Measurements from ENCODE around the gene COG1. TPM values are rescaled to one million over a fixed set of nuclear protein-coding genes. Genes with fewer than 3 reads are reported as not detected.

COG1 gene
- total RNA-seq, 1 donor from 2014 or later, result 50.4 TPM

- Mint-ChIP-seq H3K4me3 (no peak overlapping the region), H3K27ac (no peak overlapping the region), H3K4me1 (peaks cover 4% of the 10 kb centered on the region), H3K36me3 (peaks cover 59% of the 10 kb centered on the region), H3K27me3 (ENCODE audit: low read depth) (no peaks in the 10 kb centered on the region), H3K9me3 (no peaks in the 10 kb centered on the region)
- DNase-seq (ENCODE audit: low spot score in 2 of 2, unreplicated experiment in 2 of 2), result no peak
- TF ChIP-seq CTCF (IDR thresholded peaks at IDR 0.05; ENCODE audit: unreplicated experiment), result no peak
Observed at GRCh38 chr17:73199751-73200317, 7.0 kb downstream of the COG1 start.

- no peak overlapping the region for H3K4me3 Mint-ChIP-seq
- H3K4me1 Mint-ChIP-seq, result peaks cover 4% of the 10 kb centered on the region
- no peak for DNase-seq (ENCODE audit: low spot score in 2 of 2, unreplicated experiment in 2 of 2)
- no peak for TF ChIP-seq CTCF (IDR thresholded peaks at IDR 0.05; ENCODE audit: unreplicated experiment)
- peaks cover 64% of the 10 kb centered on the region for H3K36me3 Mint-ChIP-seq
- H3K9me3 Mint-ChIP-seq, result no peaks in the 10 kb centered on the region
- no peak overlapping the region for H3K27ac Mint-ChIP-seq
- no peaks in the 10 kb centered on the region for H3K27me3 Mint-ChIP-seq (ENCODE audit: low read depth)
Observed at GRCh38 chr17:73200476-73200875, 7.6 kb downstream of the COG1 start.

GRCh38 chr17:73201215-73202069 lies 8.6 kb downstream of the COG1 start:
- peaks cover 67% of the 10 kb centered on the region for H3K36me3 Mint-ChIP-seq
- H3K9me3 Mint-ChIP-seq, result no peaks in the 10 kb centered on the region
- peaks cover 2% of the 10 kb centered on the region for H3K4me1 Mint-ChIP-seq
- no peak overlapping the region for H3K27ac Mint-ChIP-seq
- DNase-seq (ENCODE audit: low spot score in 2 of 2, unreplicated experiment in 2 of 2), result no peak
- TF ChIP-seq CTCF (IDR thresholded peaks at IDR 0.05; ENCODE audit: unreplicated experiment), result no peak
- no peak overlapping the region for H3K4me3 Mint-ChIP-seq
- no peaks in the 10 kb centered on the region for H3K27me3 Mint-ChIP-seq (ENCODE audit: low read depth)

- no peaks in the 10 kb centered on the region for H3K4me1 Mint-ChIP-seq
- no peaks in the 10 kb centered on the region for H3K27me3 Mint-ChIP-seq (ENCODE audit: low read depth)
- no peak overlapping the region for H3K4me3 Mint-ChIP-seq
- H3K36me3 Mint-ChIP-seq, result peaks cover 63% of the 10 kb centered on the region
- no peak for DNase-seq (ENCODE audit: low spot score in 2 of 2, unreplicated experiment in 2 of 2)
- H3K9me3 Mint-ChIP-seq, result no peaks in the 10 kb centered on the region
- H3K27ac Mint-ChIP-seq, result no peak overlapping the region
- no peak for TF ChIP-seq CTCF (IDR thresholded peaks at IDR 0.05; ENCODE audit: unreplicated experiment)
Observed at GRCh38 chr17:73203135-73203787, 10.4 kb downstream of the COG1 start.

GRCh38 chr17:73203788-73204479 lies 11.1 kb downstream of the COG1 start:
- Mint-ChIP-seq H3K9me3 (no peaks in the 10 kb centered on the region), H3K27ac (peak overlapping the region; percentile 39), H3K27me3 (ENCODE audit: low read depth) (no peaks in the 10 kb centered on the region), H3K4me1 (no peaks in the 10 kb centered on the region), H3K36me3 (peaks cover 63% of the 10 kb centered on the region), H3K4me3 (no peak overlapping the region)
- DNase-seq (ENCODE audit: low spot score in 2 of 2, unreplicated experiment in 2 of 2), result no peak
- no peak for TF ChIP-seq CTCF (IDR thresholded peaks at IDR 0.05; ENCODE audit: unreplicated experiment)

Data from mesothelial cell of epicardium (in vitro differentiated cells).